ENCODE data around the gene DNM1.
A peak's percentile ranks its signal among the peaks of the same experiment; 100 is the strongest.

Gene DNM1

GRCh38 chr9:128247226-128247803 is 44.1 kb downstream of the DNM1 start:
- WGBS (ENCODE audit: insufficient coverage) = 92% methylated on average over 4 of the region's 5 CpGs
- no peaks in the 10 kb centered on the region for H3K27me3 ChIP-seq (replicated peaks in 2 of 5; ENCODE audit: control insufficient read depth in 4 of 5, insufficient read depth in 5 of 5, low read length in 4 of 5)
- no peak overlapping the region for H3K27ac ChIP-seq (ENCODE audit: insufficient read depth in 1 of 2, low read depth in 1 of 2, low read length in 2 of 2, poor library complexity in 1 of 2, severe bottlenecking in 2 of 2)
- no peak overlapping the region for H3K4me3 ChIP-seq (ENCODE audit: control insufficient read depth in 1 of 7, extremely low read depth in 1 of 7, insufficient read depth in 4 of 7, low read depth in 2 of 7, low read length in 6 of 7)
- no peaks in the 10 kb centered on the region for H3K9me3 ChIP-seq (ENCODE audit: control extremely low read depth in 1 of 5, control insufficient read depth in 4 of 5, insufficient read depth in 2 of 5, low read depth in 1 of 5, low read length in 4 of 5)
- H3K36me3 ChIP-seq (ENCODE audit: control insufficient read depth in 4 of 4, insufficient read depth in 4 of 4, low read length in 3 of 4) = no peaks in the 10 kb centered on the region
- peaks cover 3 to 61% (median 58%) of the 10 kb centered on the region in 4 experiments for H3K4me1 ChIP-seq (ENCODE audit: control extremely low read depth in 1 of 4, control insufficient read depth in 4 of 4, insufficient read depth in 4 of 4, low read length in 3 of 4)
- CTCF ChIA-PET = no interaction called here
- DNase-seq = no peak
- POLR2A ChIA-PET = no interaction called here

- POLR2A ChIA-PET = no interaction called here
Observed at GRCh38 chr9:128249558-128249907, 46.4 kb downstream of the DNM1 start.

GRCh38 chr9:128249908-128250838 is 47.0 kb downstream of the DNM1 start:
- H3K27ac ChIP-seq (ENCODE audit: insufficient read depth in 1 of 2, low read depth in 1 of 2, low read length in 2 of 2, poor library complexity in 1 of 2, severe bottlenecking in 2 of 2) = no peak overlapping the region
- H3K9me3 ChIP-seq (ENCODE audit: control extremely low read depth in 1 of 5, control insufficient read depth in 4 of 5, insufficient read depth in 2 of 5, low read depth in 1 of 5, low read length in 4 of 5) = no peaks in the 10 kb centered on the region
- peaks cover 3 to 39% (median 34%) of the 10 kb centered on the region in 4 experiments for H3K4me1 ChIP-seq (ENCODE audit: control extremely low read depth in 1 of 4, control insufficient read depth in 4 of 4, insufficient read depth in 4 of 4, low read length in 3 of 4)
- H3K27me3 ChIP-seq (replicated peaks in 2 of 5; ENCODE audit: control insufficient read depth in 4 of 5, insufficient read depth in 5 of 5, low read length in 4 of 5) = no peaks in the 10 kb centered on the region
- peak overlapping the region; percentile 45 to 75 (median 58) for H3K4me3 ChIP-seq (ENCODE audit: control insufficient read depth in 1 of 7, extremely low read depth in 1 of 7, insufficient read depth in 4 of 7, low read depth in 2 of 7, low read length in 6 of 7)
- H3K36me3 ChIP-seq (ENCODE audit: control insufficient read depth in 4 of 4, insufficient read depth in 4 of 4, low read length in 3 of 4) = peaks cover 0 to 3% (median 0%) of the 10 kb centered on the region in 4 experiments
- 2% methylated on average over 78 of the region's 81 CpGs for WGBS (ENCODE audit: insufficient coverage)
- peak; percentile 88 to 92 (median 92) for DNase-seq
- ChIA-PET POLR2A (interaction anchor here (0.6 kb wide), 1 partner anchor 107 kb away, joined by 5 read pairs; no protein-coding TSS in a partner anchor), CTCF (interaction anchor here (0.5 to 1.4 kb wide), 7 partner anchors 10 to 44 kb away, joined by 3 to 4 read pairs (median 3); no protein-coding TSS in a partner anchor)

More at GRCh38 chr9:128249558-128249907, 46.4 kb downstream of the DNM1 start:
- Histone ChIP-seq H3K4me1 (ENCODE audit: control extremely low read depth in 1 of 4, control insufficient read depth in 4 of 4, insufficient read depth in 4 of 4, low read length in 3 of 4) (peaks cover 3 to 42% (median 38%) of the 10 kb centered on the region in 4 experiments), H3K4me3 (ENCODE audit: control insufficient read depth in 1 of 7, extremely low read depth in 1 of 7, insufficient read depth in 4 of 7, low read depth in 2 of 7, low read length in 6 of 7) (peak overlapping the region in 4 of 7 experiments; percentile 49 to 75 (median 70)), H3K27me3 (replicated peaks in 2 of 5; ENCODE audit: control insufficient read depth in 4 of 5, insufficient read depth in 5 of 5, low read length in 4 of 5) (no peaks in the 10 kb centered on the region), H3K27ac (ENCODE audit: insufficient read depth in 1 of 2, low read depth in 1 of 2, low read length in 2 of 2, poor library complexity in 1 of 2, severe bottlenecking in 2 of 2) (no peak overlapping the region), H3K9me3 (ENCODE audit: control extremely low read depth in 1 of 5, control insufficient read depth in 4 of 5, insufficient read depth in 2 of 5, low read depth in 1 of 5, low read length in 4 of 5) (no peaks in the 10 kb centered on the region), H3K36me3 (ENCODE audit: control insufficient read depth in 4 of 4, insufficient read depth in 4 of 4, low read length in 3 of 4) (peaks cover 0 to 3% (median 0%) of the 10 kb centered on the region in 4 experiments)
- CTCF ChIA-PET = interaction anchor here (1.1 to 1.2 kb wide), 3 partner anchors 10 to 43 kb away, joined by 3 read pairs; no protein-coding TSS in a partner anchor
- 41% methylated on average over 2 of the region's 8 CpGs for WGBS (ENCODE audit: insufficient coverage)
- peak; percentile 50 to 80 (median 67) for DNase-seq

- H3K27ac ChIP-seq (ENCODE audit: insufficient read depth in 1 of 2, low read depth in 1 of 2, low read length in 2 of 2, poor library complexity in 1 of 2, severe bottlenecking in 2 of 2) = no peak overlapping the region
- 13% methylated on average over 32 of the region's 43 CpGs for WGBS (ENCODE audit: insufficient coverage)
- H3K4me1 ChIP-seq (ENCODE audit: control extremely low read depth in 1 of 4, control insufficient read depth in 4 of 4, insufficient read depth in 4 of 4, low read length in 3 of 4) = peaks cover 0 to 30% (median 25%) of the 10 kb centered on the region in 4 experiments
- CTCF ChIA-PET = interaction anchor here (0.5 to 1.7 kb wide), 5 partner anchors 9 to 43 kb away, joined by 3 to 6 read pairs (median 4); no protein-coding TSS in a partner anchor
- peaks cover 0 to 3% (median 0%) of the 10 kb centered on the region in 4 experiments for H3K36me3 ChIP-seq (ENCODE audit: control insufficient read depth in 4 of 4, insufficient read depth in 4 of 4, low read length in 3 of 4)
- DNase-seq = no peak
- peak overlapping the region; percentile 1 to 75 (median 58) for H3K4me3 ChIP-seq (ENCODE audit: control insufficient read depth in 1 of 7, extremely low read depth in 1 of 7, insufficient read depth in 4 of 7, low read depth in 2 of 7, low read length in 6 of 7)
- no peaks in the 10 kb centered on the region for H3K9me3 ChIP-seq (ENCODE audit: control extremely low read depth in 1 of 5, control insufficient read depth in 4 of 5, insufficient read depth in 2 of 5, low read depth in 1 of 5, low read length in 4 of 5)
- POLR2A ChIA-PET = interaction anchor here (0.6 kb wide), 1 partner anchor 108 kb away, joined by 5 read pairs; no protein-coding TSS in a partner anchor
- no peaks in the 10 kb centered on the region for H3K27me3 ChIP-seq (replicated peaks in 2 of 5; ENCODE audit: control insufficient read depth in 4 of 5, insufficient read depth in 5 of 5, low read length in 4 of 5)
Observed at GRCh38 chr9:128250839-128251731, 47.9 kb downstream of the DNM1 start.

- ChIA-PET POLR2A (no interaction called here), CTCF (interaction anchor here (1.0 to 1.7 kb wide), 2 partner anchors 11 to 84 kb away, joined by 3 to 6 read pairs; no protein-coding TSS in a partner anchor)
- Histone ChIP-seq H3K27me3 (replicated peaks in 2 of 5; ENCODE audit: control insufficient read depth in 4 of 5, insufficient read depth in 5 of 5, low read length in 4 of 5) (no peaks in the 10 kb centered on the region), H3K36me3 (ENCODE audit: control insufficient read depth in 4 of 4, insufficient read depth in 4 of 4, low read length in 3 of 4) (peaks cover 0 to 3% (median under 1%) of the 10 kb centered on the region in 4 experiments), H3K4me1 (ENCODE audit: control extremely low read depth in 1 of 4, control insufficient read depth in 4 of 4, insufficient read depth in 4 of 4, low read length in 3 of 4) (peaks cover 0 to 23% (median 19%) of the 10 kb centered on the region in 4 experiments), H3K4me3 (ENCODE audit: control insufficient read depth in 1 of 7, extremely low read depth in 1 of 7, insufficient read depth in 4 of 7, low read depth in 2 of 7, low read length in 6 of 7) (no peak overlapping the region), H3K9me3 (ENCODE audit: control extremely low read depth in 1 of 5, control insufficient read depth in 4 of 5, insufficient read depth in 2 of 5, low read depth in 1 of 5, low read length in 4 of 5) (no peaks in the 10 kb centered on the region), H3K27ac (ENCODE audit: insufficient read depth in 1 of 2, low read depth in 1 of 2, low read length in 2 of 2, poor library complexity in 1 of 2, severe bottlenecking in 2 of 2) (no peak overlapping the region)
- WGBS (ENCODE audit: insufficient coverage) = 100% methylated on average over 3 of the region's 3 CpGs
- no peak for DNase-seq
Observed at GRCh38 chr9:128251732-128252100, 48.5 kb downstream of the DNM1 start.

GRCh38 chr9:128252317-128253139 is 49.3 kb downstream of the DNM1 start:
- 99% methylated on average over 23 of the region's 25 CpGs for WGBS (ENCODE audit: insufficient coverage)
- Histone ChIP-seq H3K4me3 (ENCODE audit: control insufficient read depth in 1 of 7, extremely low read depth in 1 of 7, insufficient read depth in 4 of 7, low read depth in 2 of 7, low read length in 6 of 7) (no peak overlapping the region), H3K27me3 (replicated peaks in 2 of 5; ENCODE audit: control insufficient read depth in 4 of 5, insufficient read depth in 5 of 5, low read length in 4 of 5) (no peaks in the 10 kb centered on the region), H3K4me1 (ENCODE audit: control extremely low read depth in 1 of 4, control insufficient read depth in 4 of 4, insufficient read depth in 4 of 4, low read length in 3 of 4) (peaks cover 0 to 22% (median 15%) of the 10 kb centered on the region in 4 experiments), H3K27ac (ENCODE audit: insufficient read depth in 1 of 2, low read depth in 1 of 2, low read length in 2 of 2, poor library complexity in 1 of 2, severe bottlenecking in 2 of 2) (no peak overlapping the region), H3K9me3 (ENCODE audit: control extremely low read depth in 1 of 5, control insufficient read depth in 4 of 5, insufficient read depth in 2 of 5, low read depth in 1 of 5, low read length in 4 of 5) (no peaks in the 10 kb centered on the region), H3K36me3 (ENCODE audit: control insufficient read depth in 4 of 4, insufficient read depth in 4 of 4, low read length in 3 of 4) (peaks cover 2 to 11% (median 5%) of the 10 kb centered on the region in 4 experiments)
- DNase-seq = no peak
- ChIA-PET POLR2A (no interaction called here), CTCF (interaction anchor here (1.0 to 1.7 kb wide), 4 partner anchors 10 to 83 kb away, joined by 3 to 6 read pairs (median 5); no protein-coding TSS in a partner anchor)
